BE2C (cell line): ENCODE data around the gene AKAP6. TPM values are rescaled to one million over a fixed set of nuclear protein-coding genes. Genes with fewer than 3 reads are reported as not detected.
A peak's percentile ranks its signal among the peaks of the same experiment; 100 is the strongest.

Experiments used
- DNase-seq: peaks from one replicate; pipeline ENCODE4 v3.0.0-alpha.2; 2020
- H3K27me3 ChIP-seq: fragments of 250-450 bp; sonication (Bioruptor Pico); 2 replicates; pipeline ENCODE4 v1.5.1; 2020; ENCODE audit warnings: mild to moderate bottlenecking
- H3K36me3 ChIP-seq: fragments of 250-450 bp; sonication (Bioruptor Pico); 2 replicates; pipeline ENCODE4 v1.5.1; 2020; ENCODE audit warnings: mild to moderate bottlenecking
- H3K4me1 ChIP-seq: fragments of 250-450 bp; sonication (Bioruptor Pico); 2 replicates; pipeline ENCODE4 v1.5.1; 2020
- H3K4me3 ChIP-seq: 2 replicates; pipeline ENCODE4 v1.5.1; 2011; ENCODE audit warnings: low read depth, low read length
- H3K9me3 ChIP-seq: fragments of 250-450 bp; sonication (Bioruptor Pico); 2 replicates; pipeline ENCODE4 v1.5.1; 2020
- polyA plus RNA-seq: library from polyadenylated mRNA; unstranded; fragments of >200 nt; gene quantifications from one replicate; pipeline ENCODE4 v1.2.1, GENCODE V29; 2012; ENCODE audit warnings: low read depth, missing spikeins; ENCODE audit not compliant: insufficient read length, insufficient read depth
- TF ChIP-seq, protein P1 (sequence below): IDR thresholded peaks from 2 replicates; pipeline ENCODE4 v1.5.1; 2012; ENCODE audit warnings: mild to moderate bottlenecking, low read depth, low read length

The AKAP6 gene, protein sequence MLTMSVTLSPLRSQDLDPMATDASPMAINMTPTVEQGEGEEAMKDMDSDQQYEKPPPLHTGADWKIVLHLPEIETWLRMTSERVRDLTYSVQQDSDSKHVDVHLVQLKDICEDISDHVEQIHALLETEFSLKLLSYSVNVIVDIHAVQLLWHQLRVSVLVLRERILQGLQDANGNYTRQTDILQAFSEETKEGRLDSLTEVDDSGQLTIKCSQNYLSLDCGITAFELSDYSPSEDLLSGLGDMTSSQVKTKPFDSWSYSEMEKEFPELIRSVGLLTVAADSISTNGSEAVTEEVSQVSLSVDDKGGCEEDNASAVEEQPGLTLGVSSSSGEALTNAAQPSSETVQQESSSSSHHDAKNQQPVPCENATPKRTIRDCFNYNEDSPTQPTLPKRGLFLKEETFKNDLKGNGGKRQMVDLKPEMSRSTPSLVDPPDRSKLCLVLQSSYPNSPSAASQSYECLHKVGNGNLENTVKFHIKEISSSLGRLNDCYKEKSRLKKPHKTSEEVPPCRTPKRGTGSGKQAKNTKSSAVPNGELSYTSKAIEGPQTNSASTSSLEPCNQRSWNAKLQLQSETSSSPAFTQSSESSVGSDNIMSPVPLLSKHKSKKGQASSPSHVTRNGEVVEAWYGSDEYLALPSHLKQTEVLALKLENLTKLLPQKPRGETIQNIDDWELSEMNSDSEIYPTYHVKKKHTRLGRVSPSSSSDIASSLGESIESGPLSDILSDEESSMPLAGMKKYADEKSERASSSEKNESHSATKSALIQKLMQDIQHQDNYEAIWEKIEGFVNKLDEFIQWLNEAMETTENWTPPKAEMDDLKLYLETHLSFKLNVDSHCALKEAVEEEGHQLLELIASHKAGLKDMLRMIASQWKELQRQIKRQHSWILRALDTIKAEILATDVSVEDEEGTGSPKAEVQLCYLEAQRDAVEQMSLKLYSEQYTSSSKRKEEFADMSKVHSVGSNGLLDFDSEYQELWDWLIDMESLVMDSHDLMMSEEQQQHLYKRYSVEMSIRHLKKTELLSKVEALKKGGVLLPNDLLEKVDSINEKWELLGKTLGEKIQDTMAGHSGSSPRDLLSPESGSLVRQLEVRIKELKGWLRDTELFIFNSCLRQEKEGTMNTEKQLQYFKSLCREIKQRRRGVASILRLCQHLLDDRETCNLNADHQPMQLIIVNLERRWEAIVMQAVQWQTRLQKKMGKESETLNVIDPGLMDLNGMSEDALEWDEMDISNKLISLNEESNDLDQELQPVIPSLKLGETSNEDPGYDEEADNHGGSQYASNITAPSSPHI (N-terminal part only)
- 4.5 TPM for polyA plus RNA-seq

DNA sequence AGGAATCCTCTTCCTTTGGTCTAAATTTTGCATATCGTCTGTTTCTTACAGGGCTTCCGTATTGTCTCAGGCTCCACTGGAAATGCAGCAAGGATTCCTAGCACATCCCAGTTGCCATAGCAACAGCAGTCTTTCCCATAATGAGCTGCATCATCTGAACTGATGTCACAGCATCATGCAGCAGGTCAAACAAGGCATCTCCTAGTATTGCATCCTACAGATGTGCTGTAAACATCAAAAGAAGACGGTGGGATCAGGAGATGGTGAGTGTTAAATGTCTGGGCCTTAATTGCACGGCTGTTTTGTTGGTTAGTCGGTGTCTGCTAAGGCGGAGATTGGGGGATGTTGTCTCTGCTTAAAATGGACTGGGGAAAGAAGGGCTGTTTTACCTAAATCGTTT, at the start of gene AKAP6:
Gene AKAP6 (plus strand): TSS at position 153 of the 400 bp plus-strand sequence. CDS start 104,196 bp downstream, outside the sequence.
- no peaks in the 10 kb centered on the region for H3K27me3 ChIP-seq
- DNase-seq: peak; percentile 48
- 0 out of 2 replicates have a peak, but pooled peaks cover 3% of the 10 kb centered on the region for H3K4me1 ChIP-seq
- no peaks in the 10 kb centered on the region for H3K36me3 ChIP-seq
- no peaks in the 10 kb centered on the region for H3K9me3 ChIP-seq
- peak within 1 kb of the TSS; percentile 37 for H3K4me3 ChIP-seq
- TF ChIP-seq, protein P1, sequence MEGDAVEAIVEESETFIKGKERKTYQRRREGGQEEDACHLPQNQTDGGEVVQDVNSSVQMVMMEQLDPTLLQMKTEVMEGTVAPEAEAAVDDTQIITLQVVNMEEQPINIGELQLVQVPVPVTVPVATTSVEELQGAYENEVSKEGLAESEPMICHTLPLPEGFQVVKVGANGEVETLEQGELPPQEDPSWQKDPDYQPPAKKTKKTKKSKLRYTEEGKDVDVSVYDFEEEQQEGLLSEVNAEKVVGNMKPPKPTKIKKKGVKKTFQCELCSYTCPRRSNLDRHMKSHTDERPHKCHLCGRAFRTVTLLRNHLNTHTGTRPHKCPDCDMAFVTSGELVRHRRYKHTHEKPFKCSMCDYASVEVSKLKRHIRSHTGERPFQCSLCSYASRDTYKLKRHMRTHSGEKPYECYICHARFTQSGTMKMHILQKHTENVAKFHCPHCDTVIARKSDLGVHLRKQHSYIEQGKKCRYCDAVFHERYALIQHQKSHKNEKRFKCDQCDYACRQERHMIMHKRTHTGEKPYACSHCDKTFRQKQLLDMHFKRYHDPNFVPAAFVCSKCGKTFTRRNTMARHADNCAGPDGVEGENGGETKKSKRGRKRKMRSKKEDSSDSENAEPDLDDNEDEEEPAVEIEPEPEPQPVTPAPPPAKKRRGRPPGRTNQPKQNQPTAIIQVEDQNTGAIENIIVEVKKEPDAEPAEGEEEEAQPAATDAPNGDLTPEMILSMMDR: no peak

DNA sequence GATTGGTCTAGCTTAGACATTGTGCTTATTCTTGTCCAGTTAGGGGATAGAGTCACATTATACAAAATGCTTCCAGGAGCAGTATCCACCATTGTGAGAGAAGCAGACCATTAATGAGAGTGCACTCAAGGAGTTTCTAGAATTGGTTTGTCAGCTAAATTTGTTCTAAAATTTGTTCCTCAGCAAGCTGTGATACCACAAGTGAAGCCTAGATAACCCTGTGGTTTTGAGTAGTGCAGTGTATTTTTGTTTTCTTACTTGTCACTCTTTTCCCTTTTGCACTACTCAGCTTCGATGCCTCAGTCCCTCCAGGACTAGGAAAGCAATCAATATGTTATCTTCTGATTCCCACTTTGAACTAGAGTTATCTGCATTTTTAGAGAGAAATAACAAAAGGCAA, 42.5 kb upstream of the AKAP6 start:
- Histone ChIP-seq H3K4me3 (no peak overlapping the region), H3K36me3 (no peaks in the 10 kb centered on the region), H3K27me3 (no peaks in the 10 kb centered on the region), H3K9me3 (no peaks in the 10 kb centered on the region; the same call in 1 of the 2 replicates), H3K4me1 (no peaks in the 10 kb centered on the region)
- TF ChIP-seq, protein P1: no peak
- DNase-seq: no peak

DNA sequence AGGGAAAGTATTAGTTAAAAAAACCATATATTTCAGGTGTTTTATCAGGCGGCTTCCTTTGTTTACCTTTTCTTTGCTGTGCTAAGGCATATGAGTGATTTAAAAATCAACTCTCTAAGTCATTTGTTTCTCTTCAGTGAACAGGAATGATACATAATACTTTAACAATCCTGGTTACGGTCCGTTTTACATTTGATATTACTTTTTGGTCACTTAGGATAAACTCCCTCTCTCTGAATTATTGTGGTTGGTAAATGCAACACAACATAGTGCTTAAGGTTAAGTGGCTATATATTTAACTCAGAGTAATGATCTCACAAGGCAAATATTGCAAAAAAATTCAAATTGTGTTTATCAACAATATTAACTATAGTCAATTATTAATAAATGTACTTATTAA, 32.7 kb upstream of the AKAP6 start:
- TF ChIP-seq, protein P1: no peak
- no peaks in the 10 kb centered on the region; the same call in 1 of the 2 replicates for H3K9me3 ChIP-seq
- no peaks in the 10 kb centered on the region for H3K36me3 ChIP-seq
- no peak overlapping the region for H3K4me3 ChIP-seq
- no peak for DNase-seq
- H3K27me3 ChIP-seq: no peaks in the 10 kb centered on the region
- peaks cover 2% of the 10 kb centered on the region; the same call in 1 of the 2 replicates for H3K4me1 ChIP-seq

DNA sequence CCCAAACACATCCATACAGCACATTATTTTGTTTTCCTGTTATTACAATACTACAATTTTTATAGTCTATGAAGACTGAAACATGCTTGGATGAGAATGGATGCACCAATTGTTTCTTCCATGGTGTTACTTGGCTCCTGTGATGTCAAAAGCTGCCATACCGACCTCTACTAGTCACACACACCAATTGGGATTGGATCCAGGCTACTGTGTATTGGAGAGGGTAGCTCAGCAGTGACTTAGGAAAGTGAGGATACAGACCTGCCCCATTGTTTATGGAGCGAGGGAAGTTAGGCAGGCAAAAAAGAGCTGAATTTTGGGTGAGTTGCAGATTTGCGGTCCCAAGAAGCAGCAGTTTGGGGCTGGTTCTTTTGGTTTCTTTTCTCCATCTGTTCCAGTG, 30.8 kb upstream of the AKAP6 start:
- Histone ChIP-seq H3K9me3 (no peaks in the 10 kb centered on the region), H3K27me3 (no peaks in the 10 kb centered on the region), H3K36me3 (no peaks in the 10 kb centered on the region), H3K4me3 (no peak overlapping the region), H3K4me1 (peaks cover 2% of the 10 kb centered on the region; the same call in 1 of the 2 replicates)
- no peak for DNase-seq
- TF ChIP-seq, protein P1: no peak

DNA sequence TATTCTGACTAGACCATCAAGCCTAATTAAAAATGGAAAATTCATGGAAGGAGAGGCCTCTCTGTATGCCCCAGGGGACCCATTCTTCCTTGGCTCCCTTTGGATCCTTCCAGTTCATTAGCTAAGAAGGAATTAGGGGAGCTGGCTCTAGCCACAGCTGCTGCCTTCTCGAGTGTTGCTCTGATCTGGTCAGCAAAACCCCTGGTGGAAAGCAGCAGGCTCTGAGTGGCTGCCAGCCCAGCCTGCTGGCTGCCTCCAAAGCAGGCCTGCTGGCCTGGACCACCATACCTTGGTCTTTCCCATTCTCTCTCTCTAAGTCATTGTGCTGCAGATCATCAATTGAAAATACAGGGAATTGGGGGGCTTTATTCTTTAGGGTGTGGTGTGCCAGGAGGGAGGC, 29.0 kb upstream of the AKAP6 start:
- TF ChIP-seq, protein P1: no peak
- no peaks in the 10 kb centered on the region for H3K27me3 ChIP-seq
- H3K4me1 ChIP-seq: peaks cover 10% of the 10 kb centered on the region
- no peaks in the 10 kb centered on the region for H3K9me3 ChIP-seq
- no peak overlapping the region for H3K4me3 ChIP-seq
- peak; percentile 24 for DNase-seq
- no peaks in the 10 kb centered on the region for H3K36me3 ChIP-seq
